ENCODE results near the gene ABCG4.
"Not testable (repeated sequence)": the region's sequence is repeated elsewhere in the genome, so short reads cannot be mapped to it uniquely, and the experiment has no call there.

The ABCG4 gene

DNA sequence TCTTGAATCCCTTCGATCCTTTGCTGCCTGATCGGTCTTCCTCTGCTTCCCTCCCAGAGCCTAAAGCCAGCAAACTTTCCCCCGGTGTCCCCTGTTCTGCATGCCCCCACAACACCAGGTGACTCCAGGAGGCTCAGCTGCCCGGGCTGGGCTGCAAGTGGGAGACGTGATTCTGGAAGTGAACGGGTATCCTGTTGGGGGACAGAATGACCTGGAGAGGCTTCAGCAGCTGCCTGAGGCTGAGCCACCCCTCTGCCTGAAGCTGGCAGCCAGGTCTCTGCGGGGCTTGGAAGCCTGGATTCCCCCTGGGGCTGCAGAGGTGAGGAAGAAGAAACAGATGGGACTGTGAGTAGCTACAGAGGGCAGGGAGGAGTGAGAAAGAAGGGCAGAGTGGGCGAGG, 40.0 kb downstream of the ABCG4 start:
- no peak overlapping the region for H3K4me3 ChIP-seq (replicated peaks; ENCODE audit: low read depth, low read length)
- TF ChIP-seq, protein P1, sequence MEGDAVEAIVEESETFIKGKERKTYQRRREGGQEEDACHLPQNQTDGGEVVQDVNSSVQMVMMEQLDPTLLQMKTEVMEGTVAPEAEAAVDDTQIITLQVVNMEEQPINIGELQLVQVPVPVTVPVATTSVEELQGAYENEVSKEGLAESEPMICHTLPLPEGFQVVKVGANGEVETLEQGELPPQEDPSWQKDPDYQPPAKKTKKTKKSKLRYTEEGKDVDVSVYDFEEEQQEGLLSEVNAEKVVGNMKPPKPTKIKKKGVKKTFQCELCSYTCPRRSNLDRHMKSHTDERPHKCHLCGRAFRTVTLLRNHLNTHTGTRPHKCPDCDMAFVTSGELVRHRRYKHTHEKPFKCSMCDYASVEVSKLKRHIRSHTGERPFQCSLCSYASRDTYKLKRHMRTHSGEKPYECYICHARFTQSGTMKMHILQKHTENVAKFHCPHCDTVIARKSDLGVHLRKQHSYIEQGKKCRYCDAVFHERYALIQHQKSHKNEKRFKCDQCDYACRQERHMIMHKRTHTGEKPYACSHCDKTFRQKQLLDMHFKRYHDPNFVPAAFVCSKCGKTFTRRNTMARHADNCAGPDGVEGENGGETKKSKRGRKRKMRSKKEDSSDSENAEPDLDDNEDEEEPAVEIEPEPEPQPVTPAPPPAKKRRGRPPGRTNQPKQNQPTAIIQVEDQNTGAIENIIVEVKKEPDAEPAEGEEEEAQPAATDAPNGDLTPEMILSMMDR (IDR thresholded peaks at IDR 0.05; ENCODE audit: low read length, missing control alignments): no peak
- no peak for DNase-seq (ENCODE audit: low read depth)

DNA sequence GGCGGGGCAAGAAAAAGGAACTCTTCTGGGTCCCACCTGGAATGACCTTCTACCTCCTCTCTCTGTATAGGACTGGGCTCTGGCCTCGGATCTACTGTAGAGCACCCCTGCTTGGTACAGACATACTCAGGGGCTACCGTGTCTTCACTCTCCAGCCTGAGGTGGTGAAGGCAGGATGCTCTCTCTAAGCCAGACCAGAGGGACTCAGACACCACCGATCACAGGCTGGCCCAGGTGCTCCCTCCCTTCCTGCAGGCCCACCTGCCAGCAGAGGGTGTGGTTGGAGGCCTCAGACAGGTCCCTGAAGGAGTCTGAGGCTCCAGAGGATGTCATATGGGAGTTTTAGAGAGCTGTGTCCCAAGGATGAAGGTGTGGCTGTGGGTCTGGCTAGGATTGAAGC, 40.5 kb downstream of the ABCG4 start:
- no peak for DNase-seq (ENCODE audit: low read depth)
- no peak overlapping the region for H3K4me3 ChIP-seq (replicated peaks; ENCODE audit: low read depth, low read length)
- TF ChIP-seq, protein P1 (IDR thresholded peaks at IDR 0.05; ENCODE audit: low read length, missing control alignments): no peak

DNA sequence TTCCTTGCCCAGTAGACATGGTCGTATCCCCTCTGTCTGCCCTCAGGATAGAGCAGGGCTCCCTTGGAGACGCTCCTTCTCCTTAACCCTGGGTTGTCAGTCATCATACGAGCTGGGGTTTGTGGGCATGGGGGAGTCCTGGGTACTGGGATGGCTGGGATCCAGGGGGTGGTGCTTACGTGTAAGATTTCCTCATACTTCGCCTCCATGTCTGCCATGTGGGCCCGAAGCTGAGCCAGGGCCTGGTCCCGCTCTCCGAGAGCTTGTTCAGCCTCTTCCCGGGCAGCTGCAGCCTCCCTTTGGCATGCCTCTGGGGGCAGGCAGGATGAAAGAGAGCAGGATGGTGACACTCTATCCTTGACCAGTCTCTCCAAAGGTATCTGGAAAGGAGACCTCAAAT, 41.7 kb downstream of the ABCG4 start:
- DNase-seq (ENCODE audit: low read depth): no peak
- TF ChIP-seq, protein P1 (IDR thresholded peaks at IDR 0.05; ENCODE audit: low read length, missing control alignments): no peak
- no peak overlapping the region for H3K4me3 ChIP-seq (replicated peaks; ENCODE audit: low read depth, low read length)

DNA sequence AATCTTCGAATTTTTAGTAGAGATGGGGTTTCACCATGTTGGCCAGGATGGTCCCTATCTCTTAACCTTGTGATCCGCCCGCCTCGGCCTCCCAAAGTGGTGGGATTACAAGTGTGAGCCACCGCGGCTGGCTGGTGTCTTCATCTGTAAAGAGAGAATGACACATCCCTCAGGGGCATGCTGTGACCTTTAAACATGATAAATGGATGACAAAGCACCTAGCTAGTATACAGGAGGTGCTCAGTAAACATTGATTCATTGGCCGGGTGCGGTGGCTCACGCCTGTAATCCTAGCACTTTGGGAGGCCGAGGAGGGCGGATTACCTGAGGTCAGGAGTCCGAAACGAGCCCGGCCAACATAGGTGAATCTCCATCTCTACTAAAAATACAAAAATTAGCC, 42.4 kb downstream of the ABCG4 start:
- not testable (repeated sequence) for DNase-seq (ENCODE audit: low read depth)

GRCh38 chr11:119192111-119192510, 43.3 kb downstream of the ABCG4 start:
- H3K4me3 ChIP-seq (replicated peaks; ENCODE audit: low read depth, low read length): no peak overlapping the region
- TF ChIP-seq, protein P1 (IDR thresholded peaks at IDR 0.05; ENCODE audit: low read length, missing control alignments): no peak
- DNase-seq (ENCODE audit: low read depth): peak; percentile 35

More for the DNA sequence above, 42.4 kb downstream of the ABCG4 start:
- not testable (repeated sequence) for H3K4me3 ChIP-seq (replicated peaks; ENCODE audit: low read depth, low read length)

GRCh38 chr11:119193001-119193400, 44.1 kb downstream of the ABCG4 start:
- no peak overlapping the region for H3K4me3 ChIP-seq (replicated peaks; ENCODE audit: low read depth, low read length)
- DNase-seq (ENCODE audit: low read depth): no peak
- TF ChIP-seq, protein P1 (IDR thresholded peaks at IDR 0.05; ENCODE audit: low read length, missing control alignments): no peak

DNA sequence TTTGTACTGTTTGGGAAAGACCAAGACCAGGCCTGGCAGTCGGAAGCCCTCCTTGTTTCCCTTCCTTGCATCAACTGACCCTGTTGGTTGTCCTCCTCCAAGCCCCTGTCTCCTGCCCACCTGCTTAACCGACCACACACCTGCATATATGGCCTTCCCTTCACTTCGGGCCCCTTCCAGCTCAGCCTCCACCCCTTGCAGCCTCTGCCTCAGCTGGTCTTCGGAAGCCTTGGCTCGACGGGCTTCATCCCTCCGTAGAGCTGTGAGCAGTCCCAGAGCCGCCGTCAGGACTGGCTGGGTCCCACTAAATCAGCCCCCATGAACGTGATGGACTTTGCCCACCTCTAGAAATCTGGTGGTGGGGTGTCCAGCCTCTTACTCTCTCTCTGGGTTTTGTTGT, 44.8 kb downstream of the ABCG4 start:
- no peak for DNase-seq (ENCODE audit: low read depth)
- TF ChIP-seq, protein P1 (IDR thresholded peaks at IDR 0.05; ENCODE audit: low read length, missing control alignments): no peak
- H3K4me3 ChIP-seq (replicated peaks; ENCODE audit: low read depth, low read length): no peak overlapping the region
